Measurements from ENCODE around the gene OR52K2. TPM values are rescaled to one million over a fixed set of nuclear protein-coding genes. Genes with fewer than 3 reads are reported as not detected.

OR52K2 gene
- total RNA-seq, 4 donors from 2014 or later = not detected

DNA sequence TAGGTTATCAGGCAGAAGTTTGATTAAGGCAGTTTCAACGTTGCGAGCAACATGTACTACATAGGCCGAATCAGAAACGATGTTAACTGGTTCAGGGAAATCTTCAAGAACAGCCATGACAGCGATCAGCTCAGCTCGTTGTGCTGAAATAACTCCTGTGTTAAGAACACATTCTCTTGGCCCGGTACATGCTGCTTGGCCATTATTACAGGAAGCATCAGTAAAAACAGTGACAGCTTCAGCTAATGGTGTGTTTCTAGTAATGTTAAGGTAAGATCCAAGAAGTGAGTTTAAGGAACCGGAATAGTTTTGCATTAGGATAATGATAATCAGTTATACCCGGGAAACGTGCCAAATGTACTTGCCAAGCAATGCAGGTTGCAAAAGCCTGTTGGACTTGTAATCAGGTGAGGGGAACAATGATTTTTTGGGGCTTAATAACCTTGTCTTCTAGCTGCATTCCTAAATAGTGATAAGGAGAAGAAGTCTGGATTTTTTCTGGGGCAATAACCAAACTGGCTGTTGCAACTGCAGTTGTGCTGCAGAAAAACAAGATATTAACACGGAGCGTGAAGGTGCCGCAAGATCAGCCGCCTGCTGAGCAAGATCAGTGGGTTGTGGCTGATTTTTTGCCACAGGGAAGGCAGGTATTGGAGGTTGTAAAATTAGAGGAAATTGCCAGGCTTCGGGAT, 47.6 kb downstream of the OR52K2 start:
- Histone ChIP-seq H3K4me1 (peaks cover 0 to 5% (median 1%) of the 10 kb centered on the region in 4 donors), H3K27me3 (peaks cover 23% of the 10 kb centered on the region), H3K27ac (no peak overlapping the region), H3K4me3 (no peak overlapping the region), H3K36me3 (no peaks in the 10 kb centered on the region), H3K9me3 (no peaks in the 10 kb centered on the region)
- intact Hi-C loops (cut with DNase I; ENCODE audit: low total_unique reads) (no loop called here), in situ Hi-C loops (cut with MboI; ENCODE audit: low pct_ligation_motif_present in 1 of 4, low pct_unique_long_range_greater_than_20kb in 1 of 4, low sequenced_read_pairs in 3 of 4) (loop anchor here in 2 of 4 donors (10.0 kb wide), 2 partner anchors 302 to 312 kb away; no protein-coding TSS in a partner anchor)
- DNase-seq = no peak
- no peak for TF ChIP-seq POLR2A (IDR thresholded peaks at IDR 0.05)
- TF ChIP-seq, protein P1, sequence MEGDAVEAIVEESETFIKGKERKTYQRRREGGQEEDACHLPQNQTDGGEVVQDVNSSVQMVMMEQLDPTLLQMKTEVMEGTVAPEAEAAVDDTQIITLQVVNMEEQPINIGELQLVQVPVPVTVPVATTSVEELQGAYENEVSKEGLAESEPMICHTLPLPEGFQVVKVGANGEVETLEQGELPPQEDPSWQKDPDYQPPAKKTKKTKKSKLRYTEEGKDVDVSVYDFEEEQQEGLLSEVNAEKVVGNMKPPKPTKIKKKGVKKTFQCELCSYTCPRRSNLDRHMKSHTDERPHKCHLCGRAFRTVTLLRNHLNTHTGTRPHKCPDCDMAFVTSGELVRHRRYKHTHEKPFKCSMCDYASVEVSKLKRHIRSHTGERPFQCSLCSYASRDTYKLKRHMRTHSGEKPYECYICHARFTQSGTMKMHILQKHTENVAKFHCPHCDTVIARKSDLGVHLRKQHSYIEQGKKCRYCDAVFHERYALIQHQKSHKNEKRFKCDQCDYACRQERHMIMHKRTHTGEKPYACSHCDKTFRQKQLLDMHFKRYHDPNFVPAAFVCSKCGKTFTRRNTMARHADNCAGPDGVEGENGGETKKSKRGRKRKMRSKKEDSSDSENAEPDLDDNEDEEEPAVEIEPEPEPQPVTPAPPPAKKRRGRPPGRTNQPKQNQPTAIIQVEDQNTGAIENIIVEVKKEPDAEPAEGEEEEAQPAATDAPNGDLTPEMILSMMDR (IDR thresholded peaks at IDR 0.05) = no peak
- 60 to 65% methylated on average over 3 to 15 of the region's 15 CpGs for WGBS, 2 donors (ENCODE audit: low coverage in 1 of 2)

Other genes starting within 250 kb of the OR52K2 start
- gene OR52B4, start 80.9 kb upstream of the OR52K2 start, total RNA-seq = not detected
- 10 to 100 TPM; 23.6 to 40.4 (median 24.8) TPM for gene TRIM21, start 55.6 kb upstream of the OR52K2 start, total RNA-seq
- not detected for gene OR52K1, start 33.4 kb downstream of the OR52K2 start, total RNA-seq
- not detected for gene OR52M1, start 95.9 kb downstream of the OR52K2 start, total RNA-seq
- gene OR52I2, start 132.4 kb downstream of the OR52K2 start, total RNA-seq = not detected
- not detected for gene OR52I1, start 144.7 kb downstream of the OR52K2 start, total RNA-seq
- gene TRIM68, start 158.9 kb downstream of the OR52K2 start, total RNA-seq = 10 to 100 TPM; 12.1 to 30.2 (median 19.9) TPM
- gene OR51D1, start 188.2 kb downstream of the OR52K2 start, total RNA-seq = not detected
- gene OR51E1, start 194.7 kb downstream of the OR52K2 start, total RNA-seq = under 1 TPM in 2 of 4 donors, not detected in 2; 0.16 to 0.27 TPM
- 10 to 100 TPM in 1 of 4 donors, 1 to 10 TPM in 2, under 1 TPM in 1; 0.37 to 10.3 (median 2.0) TPM for gene OR51E2, start 248.6 kb downstream of the OR52K2 start, total RNA-seq

Measured in transverse colon (tissue), 4 donors.